Measurements from ENCODE around the gene SH3RF2. TPM values are rescaled to one million over a fixed set of nuclear protein-coding genes. Genes with fewer than 3 reads are reported as not detected.
"Not testable (repeated sequence)": the region's sequence is repeated elsewhere in the genome, so short reads cannot be mapped to it uniquely, and the experiment has no call there.

The SH3RF2 gene
- total and polyA plus RNA-seq, 7 experiments from 2014 or later, result 0.22 to 0.61 TPM; not detected in 5

DNA sequence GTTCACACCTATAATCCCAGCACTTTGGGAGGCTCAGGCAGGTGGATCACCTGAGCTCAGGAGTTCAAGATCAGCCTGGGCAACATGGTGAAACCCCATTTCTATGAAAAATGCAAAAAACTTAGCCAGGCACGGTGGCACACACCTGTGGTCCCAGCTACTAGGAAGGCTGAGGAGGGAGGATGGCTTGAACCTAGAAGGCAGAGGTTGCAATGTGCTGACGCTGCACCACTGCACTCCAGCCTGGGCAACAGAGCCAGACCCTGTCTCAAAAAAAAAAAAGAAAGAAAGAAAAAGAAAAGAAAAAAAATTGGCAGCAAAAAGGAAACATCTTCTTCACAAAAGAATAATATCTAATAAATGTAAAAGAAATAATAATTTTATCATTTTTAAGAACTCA, 172.5 kb downstream of the SH3RF2 start:
- H3K4me1 ChIP-seq (ENCODE audit: control insufficient read depth in 2 of 2, insufficient read depth in 2 of 2, low read length in 2 of 2); H3K27ac ChIP-seq (ENCODE audit: low read depth, low read length); H3K4me3 ChIP-seq (ENCODE audit: low read length); H3K9me3 Mint-ChIP-seq; H3K27me3 Mint-ChIP-seq; ATAC-seq; H3K4me1 Mint-ChIP-seq; CTCF ChIA-PET; POLR2A ChIA-PET; intact Hi-C loops (cut with micrococcal nuclease); H3K4me3 Mint-ChIP-seq; H3K9me3 ChIP-seq (ENCODE audit: control insufficient read depth in 2 of 3, low read length in 3 of 3); DNase-seq; H3K27me3 ChIP-seq (ENCODE audit: control insufficient read depth in 2 of 2, insufficient read depth in 2 of 2, low read length in 2 of 2): not testable (repeated sequence)
- H3K27ac Mint-ChIP-seq, result peak overlapping the region in 1 of 9 donors; percentile 2
- peaks cover 0 to 14% (median 0%) of the 10 kb centered on the region in 3 experiments for H3K36me3 ChIP-seq (ENCODE audit: control insufficient read depth in 2 of 3, insufficient read depth in 3 of 3, low read length in 3 of 3)
- peaks cover 7 to 21% (median 12%) of the 10 kb centered on the region in 5 donors for H3K36me3 Mint-ChIP-seq

DNA sequence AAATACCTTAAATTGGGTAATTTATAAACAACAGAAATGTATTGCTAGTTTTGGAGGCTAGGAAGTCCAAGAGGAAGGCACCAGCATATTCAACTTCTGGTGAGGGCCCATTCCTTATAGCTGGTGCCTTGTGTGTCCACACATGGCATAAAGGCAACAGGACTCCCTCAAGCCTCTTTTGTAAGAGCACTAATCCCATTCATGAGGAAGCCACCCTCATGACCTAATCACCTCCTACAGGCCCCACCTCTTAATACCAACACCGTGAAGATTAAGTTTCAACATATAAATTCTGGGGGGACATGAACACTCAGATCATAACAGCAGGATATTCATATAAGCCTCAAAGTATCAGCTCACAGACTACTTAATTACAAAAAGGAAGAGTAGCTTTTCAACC, 173.0 kb downstream of the SH3RF2 start:
- Mint-ChIP-seq H3K27ac (peak overlapping the region in 1 of 9 donors; percentile 23), H3K36me3 (peaks cover 5 to 21% (median 12%) of the 10 kb centered on the region in 5 donors), H3K27me3 (no peaks in the 10 kb centered on the region), H3K9me3 (no peaks in the 10 kb centered on the region), H3K4me1 (peaks cover 0 to 5% (median 0%) of the 10 kb centered on the region in 7 donors), H3K4me3 (no peak overlapping the region)
- no peaks in the 10 kb centered on the region for H3K4me1 ChIP-seq (ENCODE audit: control insufficient read depth in 2 of 2, insufficient read depth in 2 of 2, low read length in 2 of 2)
- H3K27ac ChIP-seq (ENCODE audit: low read depth, low read length), result no peak overlapping the region
- no peaks in the 10 kb centered on the region for H3K27me3 ChIP-seq (ENCODE audit: control insufficient read depth in 2 of 2, insufficient read depth in 2 of 2, low read length in 2 of 2)
- ChIA-PET CTCF (no interaction called here), POLR2A (no interaction called here)
- intact Hi-C loops (cut with micrococcal nuclease), result no loop called here
- DNase-seq, result no peak
- peaks cover 0 to 19% (median 0%) of the 10 kb centered on the region in 3 experiments for H3K36me3 ChIP-seq (ENCODE audit: control insufficient read depth in 2 of 3, insufficient read depth in 3 of 3, low read length in 3 of 3)
- no peak overlapping the region for H3K4me3 ChIP-seq (ENCODE audit: low read length)
- no peaks in the 10 kb centered on the region for H3K9me3 ChIP-seq (ENCODE audit: control insufficient read depth in 2 of 3, low read length in 3 of 3)
- ATAC-seq, result no peak

DNA sequence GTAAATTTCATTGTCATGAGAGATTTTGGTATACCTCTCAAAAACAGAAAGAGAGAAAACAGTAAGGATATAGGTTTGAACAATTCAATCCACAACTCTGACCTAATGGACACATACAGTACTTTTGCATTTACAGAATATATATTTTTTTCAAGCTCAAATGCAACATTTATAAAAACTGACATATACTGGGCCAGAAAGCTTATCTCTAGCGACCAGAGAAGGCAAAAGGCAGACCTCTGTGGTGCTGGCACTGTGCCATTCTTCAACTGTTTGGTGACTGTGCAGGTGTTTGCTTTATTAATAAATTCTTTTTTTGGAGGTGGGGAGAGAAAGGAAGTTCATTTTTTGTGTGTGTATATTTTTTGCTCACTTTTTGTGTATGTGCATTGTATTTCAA, 175.0 kb downstream of the SH3RF2 start:
- no peak overlapping the region for H3K27ac ChIP-seq (ENCODE audit: low read depth, low read length)
- H3K9me3 ChIP-seq (ENCODE audit: control insufficient read depth in 2 of 3, low read length in 3 of 3), result no peaks in the 10 kb centered on the region
- Mint-ChIP-seq H3K4me3 (no peak overlapping the region), H3K27ac (peak overlapping the region in 1 of 9 donors; percentile 13), H3K9me3 (no peaks in the 10 kb centered on the region), H3K36me3 (peaks cover 0 to 18% (median 13%) of the 10 kb centered on the region in 5 donors), H3K4me1 (peaks cover 0 to 5% (median 0%) of the 10 kb centered on the region in 7 donors), H3K27me3 (no peaks in the 10 kb centered on the region)
- ATAC-seq (no peak), DNase-seq (no peak)
- H3K36me3 ChIP-seq (ENCODE audit: control insufficient read depth in 2 of 3, insufficient read depth in 3 of 3, low read length in 3 of 3), result peaks cover 0 to 21% (median 0%) of the 10 kb centered on the region in 3 experiments
- intact Hi-C loops (cut with micrococcal nuclease), result no loop called here
- POLR2A ChIA-PET, result no interaction called here
- no peaks in the 10 kb centered on the region for H3K4me1 ChIP-seq (ENCODE audit: control insufficient read depth in 2 of 2, insufficient read depth in 2 of 2, low read length in 2 of 2)
- CTCF ChIA-PET, result no interaction called here
- H3K4me3 ChIP-seq (ENCODE audit: low read length), result no peak overlapping the region
- no peaks in the 10 kb centered on the region for H3K27me3 ChIP-seq (ENCODE audit: control insufficient read depth in 2 of 2, insufficient read depth in 2 of 2, low read length in 2 of 2)

DNA sequence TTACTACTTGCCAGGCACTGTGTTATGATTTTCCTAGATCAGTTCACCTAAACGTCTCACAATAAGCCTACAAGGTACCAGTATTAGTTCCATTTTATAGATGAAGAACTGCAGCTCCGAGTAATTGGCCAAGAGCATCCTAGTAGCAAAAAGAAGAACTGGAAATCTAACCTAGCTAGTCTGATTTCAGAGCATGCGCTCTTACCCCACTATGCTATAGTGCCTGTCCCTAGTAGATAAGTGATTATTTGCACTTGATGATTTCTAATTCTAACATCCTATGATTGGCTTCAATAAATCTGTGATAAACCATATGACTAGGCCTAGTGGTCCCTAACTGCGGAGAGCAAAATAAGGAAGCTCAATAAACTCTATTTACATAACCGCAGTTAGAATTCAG, 176.1 kb downstream of the SH3RF2 start:
- H3K27ac Mint-ChIP-seq, result peak overlapping the region in 2 of 9 donors; percentile 30 to 43
- Histone ChIP-seq H3K4me1 (ENCODE audit: control insufficient read depth in 2 of 2, insufficient read depth in 2 of 2, low read length in 2 of 2) (no peaks in the 10 kb centered on the region), H3K36me3 (ENCODE audit: control insufficient read depth in 2 of 3, insufficient read depth in 3 of 3, low read length in 3 of 3) (peaks cover 0 to 29% (median 0%) of the 10 kb centered on the region in 3 experiments), H3K4me3 (ENCODE audit: low read length) (no peak overlapping the region), H3K27me3 (ENCODE audit: control insufficient read depth in 2 of 2, insufficient read depth in 2 of 2, low read length in 2 of 2) (no peaks in the 10 kb centered on the region), H3K9me3 (ENCODE audit: control insufficient read depth in 2 of 3, low read length in 3 of 3) (no peaks in the 10 kb centered on the region), H3K27ac (ENCODE audit: low read depth, low read length) (no peak overlapping the region)
- H3K4me3 Mint-ChIP-seq, result no peak overlapping the region
- ChIA-PET POLR2A (no interaction called here), CTCF (no interaction called here)
- no peak for DNase-seq
- H3K36me3 Mint-ChIP-seq, result peaks cover 0 to 24% (median 18%) of the 10 kb centered on the region in 5 donors
- intact Hi-C loops (cut with micrococcal nuclease), result no loop called here
- H3K9me3 Mint-ChIP-seq, result no peaks in the 10 kb centered on the region
- H3K27me3 Mint-ChIP-seq, result no peaks in the 10 kb centered on the region
- ATAC-seq, result no peak
- peaks cover 0 to 5% (median 0%) of the 10 kb centered on the region in 7 donors for H3K4me1 Mint-ChIP-seq

Other genes starting within 250 kb of the SH3RF2 start
- 1 to 10 TPM in 2 of 5 experiments, under 1 TPM in 1, not detected in 2; 0.29 to 4.1 (median 2.4) TPM for gene PRELID2, start 101.2 kb upstream of the SH3RF2 start, total RNA-seq
- gene PRELID2, start 101.2 kb upstream of the SH3RF2 start, polyA plus RNA-seq, result 1 to 10 TPM in 1 of 2 donors, under 1 TPM in 1; 0.64 to 1.3 TPM
- not detected for gene GRXCR2, start 63.6 kb upstream of the SH3RF2 start, total RNA-seq
- gene GRXCR2, start 63.6 kb upstream of the SH3RF2 start, polyA plus RNA-seq, result not detected
- gene PLAC8L1, start 169.0 kb downstream of the SH3RF2 start, total RNA-seq, result 1 to 10 TPM in 2 of 5 experiments, under 1 TPM in 3; 0.63 to 1.5 (median 1.00) TPM
- not detected for gene PLAC8L1, start 169.0 kb downstream of the SH3RF2 start, polyA plus RNA-seq
- gene LARS1, start 246.1 kb downstream of the SH3RF2 start, total RNA-seq, result 100 to 1,000 TPM in 3 of 5 experiments, 10 to 100 TPM in 2; 72.6 to 142 (median 127) TPM
- 100 to 1,000 TPM in 1 of 2 donors, 10 to 100 TPM in 1; 87.3 to 105 TPM for gene LARS1, start 246.1 kb downstream of the SH3RF2 start, polyA plus RNA-seq

Data from naive thymus-derived CD4-positive, alpha-beta T cell (primary cell).